SKM-1 (cell line): ENCODE data around the gene RBMX2.
"Not testable (repeated sequence)": the region's sequence is repeated elsewhere in the genome, so short reads cannot be mapped to it uniquely, and the experiment has no call there.

Source experiments
- DNase-seq: peaks from one replicate; lab custom pipeline; 2025; ENCODE audit not compliant: unreplicated experiment; lab: John Stamatoyannopoulos, UW

The RBMX2 gene, protein sequence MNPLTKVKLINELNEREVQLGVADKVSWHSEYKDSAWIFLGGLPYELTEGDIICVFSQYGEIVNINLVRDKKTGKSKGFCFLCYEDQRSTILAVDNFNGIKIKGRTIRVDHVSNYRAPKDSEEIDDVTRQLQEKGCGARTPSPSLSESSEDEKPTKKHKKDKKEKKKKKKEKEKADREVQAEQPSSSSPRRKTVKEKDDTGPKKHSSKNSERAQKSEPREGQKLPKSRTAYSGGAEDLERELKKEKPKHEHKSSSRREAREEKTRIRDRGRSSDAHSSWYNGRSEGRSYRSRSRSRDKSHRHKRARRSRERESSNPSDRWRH

GRCh38 chrX:130401415-130402207, at the start of gene RBMX2:
Gene RBMX2 (plus strand): TSS chrX:130401987. CDS start chrX:130402033, 46 bp downstream.
- DNase-seq = peak; percentile 21

- DNase-seq = not testable (repeated sequence)
Measured at GRCh38 chrX:130352050-130352449, 49.7 kb upstream of the RBMX2 start.

GRCh38 chrX:130376077-130376476, 25.7 kb upstream of the RBMX2 start:
- DNase-seq = no peak

DNA sequence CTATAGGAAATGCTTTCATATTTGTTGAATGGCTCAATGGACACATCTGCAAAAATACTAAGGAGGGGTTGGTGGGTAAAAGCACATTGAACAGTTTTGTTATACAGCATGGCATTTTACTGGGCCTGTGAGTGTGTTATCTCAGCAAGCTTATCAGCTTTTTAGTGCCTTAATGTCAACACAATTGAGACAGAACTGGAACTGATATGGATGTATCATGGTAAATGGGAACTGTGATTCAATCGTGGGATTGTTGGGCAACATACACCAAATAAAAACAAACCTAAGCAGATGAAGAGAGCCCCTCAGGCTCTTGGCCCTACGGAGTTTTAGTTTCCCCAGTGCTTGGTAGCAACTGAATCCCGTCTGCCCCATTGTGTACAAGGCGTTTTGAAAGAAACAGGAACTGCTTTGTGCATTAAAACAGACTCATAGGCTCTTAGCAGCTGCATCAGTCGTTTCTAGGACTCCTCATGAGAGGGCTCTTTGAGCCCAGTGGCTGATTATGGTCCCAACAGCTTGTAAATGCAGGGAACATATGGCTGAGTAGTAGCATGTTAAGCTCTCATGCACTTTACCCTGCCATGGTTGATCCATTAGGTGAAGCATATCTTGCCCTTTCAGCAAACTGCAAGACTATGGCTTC, 23.6 kb upstream of the RBMX2 start:
- no peak for DNase-seq

- DNase-seq = no peak
Measured at GRCh38 chrX:130385520-130385919, 16.3 kb upstream of the RBMX2 start, which contains the start of gene GPR119. Gene GPR119 (minus strand): TSS chrX:130385674. CDS start chrX:130385447, 227 bp downstream.

GRCh38 chrX:130386408-130386808, 15.4 kb upstream of the RBMX2 start:
- no peak for DNase-seq

- DNase-seq = no peak
Measured at GRCh38 chrX:130393451-130394074, 8.2 kb upstream of the RBMX2 start.

GRCh38 chrX:130395341-130395740, 6.4 kb upstream of the RBMX2 start:
- no peak for DNase-seq

DNA sequence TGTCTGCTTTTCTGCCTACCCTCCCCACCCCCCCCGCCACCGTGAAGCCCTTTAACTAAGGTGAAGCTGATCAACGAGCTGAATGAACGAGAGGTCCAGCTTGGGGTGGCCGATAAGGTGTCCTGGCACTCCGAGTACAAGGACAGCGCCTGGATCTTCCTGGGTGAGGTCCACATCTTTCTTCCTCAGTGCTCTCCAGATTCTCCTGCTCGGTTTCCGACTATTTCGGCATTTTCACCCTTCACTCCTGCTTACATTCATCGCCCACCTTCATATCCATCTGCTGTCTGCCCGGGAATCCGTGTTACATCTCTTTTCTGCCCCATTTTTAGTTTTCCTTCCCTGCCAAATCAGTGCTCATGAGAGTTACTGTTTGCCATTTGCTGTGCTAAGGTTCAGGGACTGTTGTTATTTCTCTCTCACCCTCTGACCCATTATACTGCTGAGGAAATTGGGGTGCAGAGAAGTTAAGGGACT, 459 bp downstream of the RBMX2 start:
- no peak for DNase-seq

DNA sequence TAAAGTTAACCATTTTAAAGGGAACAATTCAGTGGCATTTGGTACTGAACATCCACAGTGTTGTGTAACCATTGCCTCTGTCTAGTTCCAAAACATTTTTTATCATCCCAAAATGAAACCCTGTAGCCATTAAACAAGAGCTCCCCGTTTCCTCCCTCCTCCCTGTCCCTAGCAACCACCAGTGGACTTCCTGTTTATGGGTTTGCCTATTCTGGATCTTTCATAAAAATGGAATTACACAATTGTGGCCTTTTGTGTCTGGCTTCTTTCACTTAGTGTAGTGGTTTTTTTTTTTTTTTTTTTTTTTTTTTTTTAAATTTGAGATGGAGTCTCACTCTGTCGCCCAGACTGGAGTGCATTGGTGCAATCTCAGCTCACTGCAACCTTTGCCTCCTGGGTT, 11.6 kb downstream of the RBMX2 start:
- no peak for DNase-seq

DNA sequence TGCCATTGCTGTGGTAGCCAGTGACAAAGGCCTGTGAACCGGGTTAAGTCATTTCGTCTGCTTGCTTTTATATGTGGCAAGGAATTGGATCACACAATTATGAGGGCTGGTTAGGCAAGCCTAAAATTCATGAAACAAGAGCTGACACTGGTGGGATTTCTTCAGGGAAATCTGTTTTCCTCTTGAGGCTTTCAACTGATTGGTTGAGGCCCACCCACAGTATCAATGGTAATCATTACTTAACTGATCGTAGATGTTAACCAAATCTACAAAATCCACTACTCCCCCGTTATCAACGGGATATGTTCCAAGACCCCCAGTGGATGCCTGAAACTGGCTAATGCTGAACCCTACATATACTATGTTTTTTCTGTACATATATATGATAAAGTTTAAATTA, 13.0 kb downstream of the RBMX2 start:
- no peak for DNase-seq

GRCh38 chrX:130415201-130415600, 13.4 kb downstream of the RBMX2 start:
- no peak for DNase-seq

DNA sequence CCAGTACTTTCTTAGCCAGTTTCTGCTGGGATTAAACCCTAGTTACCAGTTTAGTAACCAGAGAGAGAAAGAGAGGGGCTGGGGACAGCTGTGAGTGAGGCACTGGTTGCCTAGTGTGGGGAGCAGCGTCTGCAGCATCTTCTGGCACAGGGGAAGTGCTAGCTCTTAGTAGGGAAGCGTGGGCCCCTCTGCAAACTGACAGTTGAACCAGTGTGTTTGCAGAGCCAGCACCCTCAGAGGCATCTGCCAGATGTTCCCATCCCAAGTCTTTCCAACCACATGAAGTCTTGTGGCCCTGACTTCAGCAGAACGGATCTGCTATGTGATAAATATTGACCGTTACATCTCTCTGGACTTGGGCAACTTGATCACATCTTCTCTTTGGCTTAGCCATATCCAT, 15.0 kb downstream of the RBMX2 start:
- DNase-seq = no peak

DNA sequence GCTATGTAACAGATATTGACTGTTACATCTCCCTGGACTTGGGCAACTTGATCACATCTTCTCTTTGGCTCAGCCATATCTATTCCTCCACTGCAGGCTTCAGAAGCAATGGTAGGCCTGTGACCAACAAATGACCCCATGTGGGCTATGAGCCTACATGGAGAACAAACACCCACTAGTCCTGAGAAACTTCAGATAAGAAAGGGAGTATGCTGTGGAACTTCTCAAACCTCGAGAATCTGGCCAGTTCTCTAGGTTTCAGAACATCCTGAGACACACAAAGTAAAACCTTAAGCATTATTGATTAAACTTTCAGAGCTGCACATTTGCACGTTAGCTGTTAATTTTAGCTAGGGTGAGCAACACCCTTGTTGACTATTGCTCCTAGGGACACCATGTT, 16.3 kb downstream of the RBMX2 start:
- no peak for DNase-seq

DNA sequence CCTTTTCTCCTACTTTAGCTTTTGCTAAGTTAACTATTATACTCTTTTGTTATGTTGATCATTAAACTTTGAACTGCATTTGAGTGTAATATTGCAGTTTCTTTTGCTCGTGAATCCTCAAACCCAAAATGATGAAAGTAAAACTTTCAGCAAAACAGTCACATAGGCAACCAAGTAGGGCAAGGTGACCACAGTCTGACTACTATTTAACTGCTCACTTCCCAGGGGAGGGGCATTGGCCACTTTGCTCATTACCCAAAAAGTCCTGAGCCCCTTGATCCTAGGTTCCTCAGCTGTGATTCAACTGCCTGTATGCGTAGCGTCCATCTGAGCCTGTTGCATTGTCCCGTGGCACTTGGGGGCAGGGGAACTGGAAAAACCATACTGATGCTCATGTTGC, 17.0 kb downstream of the RBMX2 start:
- no peak for DNase-seq

DNA sequence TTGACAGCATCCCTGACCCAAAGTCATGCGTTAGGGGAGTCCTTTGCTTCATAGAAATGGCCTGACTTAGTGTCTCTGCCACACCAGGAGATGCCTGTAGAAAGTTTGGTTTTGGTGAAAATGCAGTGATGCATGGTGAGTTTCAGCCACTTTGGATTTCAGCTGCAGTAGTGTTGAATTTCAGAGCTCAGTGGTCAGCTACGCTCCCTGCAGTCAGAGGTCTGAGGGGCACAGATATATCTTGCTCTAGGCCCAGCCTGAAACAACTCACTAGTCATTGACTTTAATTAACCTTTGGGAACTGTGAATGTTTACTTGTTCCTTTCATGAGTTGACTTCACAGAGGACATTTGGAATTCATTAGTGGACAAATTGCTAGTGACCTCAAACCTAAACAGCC, 17.5 kb downstream of the RBMX2 start:
- no peak for DNase-seq

GRCh38 chrX:130426531-130426930, 24.7 kb downstream of the RBMX2 start:
- DNase-seq = no peak

DNA sequence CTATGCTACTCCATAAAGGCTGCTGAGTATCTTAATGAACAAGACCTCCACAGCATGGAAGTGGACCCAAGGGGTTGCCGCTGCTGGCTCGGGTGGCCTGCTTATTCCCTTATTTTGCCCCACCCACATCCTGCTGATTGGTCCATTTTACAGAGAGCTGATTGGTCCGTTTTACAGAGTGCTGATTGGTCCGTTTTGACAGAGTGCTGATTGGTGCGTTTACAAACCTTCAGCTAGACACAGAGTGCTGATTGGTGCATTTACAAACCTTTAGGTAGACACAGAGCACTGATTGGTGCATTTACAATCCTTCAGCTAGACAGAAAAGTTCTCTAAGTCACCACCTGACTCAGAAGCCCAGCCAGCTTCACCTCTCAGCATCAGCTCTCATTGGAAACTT, 27.4 kb downstream of the RBMX2 start:
- DNase-seq = not testable (repeated sequence)

- DNase-seq = no peak
Measured at GRCh38 chrX:130435937-130436336, 34.1 kb downstream of the RBMX2 start.

DNA sequence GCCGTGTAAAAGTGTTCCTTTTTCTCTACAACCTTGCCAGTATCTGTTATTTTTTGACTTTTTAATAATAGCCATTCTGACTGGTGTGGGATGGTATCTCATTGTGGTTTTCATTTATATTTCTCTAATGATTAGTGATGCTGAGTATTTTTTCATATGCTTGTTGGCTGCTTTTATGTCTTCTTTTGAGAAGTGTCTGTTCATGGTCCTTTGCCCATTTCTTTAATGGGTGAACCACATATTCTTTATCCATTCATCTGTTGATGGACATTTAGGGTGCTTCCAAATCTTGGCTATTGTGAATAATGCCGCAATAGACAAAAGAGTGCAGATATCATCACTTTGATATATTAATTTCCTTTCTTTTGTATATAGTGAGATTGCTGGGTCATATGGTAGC, 36.2 kb downstream of the RBMX2 start:
- DNase-seq = not testable (repeated sequence)

DNA sequence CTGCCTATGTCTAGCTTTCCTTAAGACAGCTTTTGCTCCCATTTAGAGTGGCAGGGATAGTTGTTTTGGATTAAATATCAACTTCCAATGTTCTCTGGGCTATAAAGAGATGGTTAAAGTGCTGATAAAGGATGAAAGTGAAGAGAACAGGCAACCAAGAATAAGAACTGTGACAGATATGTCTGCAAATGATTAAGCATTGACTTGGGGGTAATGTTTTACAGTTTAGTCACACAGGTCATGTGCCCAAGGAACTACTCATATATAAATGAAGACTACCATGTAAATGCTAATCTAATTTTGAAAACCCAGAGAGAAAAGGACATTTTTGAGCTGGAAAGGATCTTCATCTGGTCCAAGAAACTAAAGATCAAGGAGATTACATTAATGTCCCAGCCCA, 42.1 kb downstream of the RBMX2 start:
- no peak for DNase-seq
